Uterus (tissue), 4 donors: ENCODE measurements around the gene CTTN. TPM values are rescaled to one million over a fixed set of nuclear protein-coding genes. Genes with fewer than 3 reads are reported as not detected.

Source experiments
- DNase-seq, 2 donors: peaks; one replicate each; pipeline ENCODE4 v3.0.0-alpha.2; 2019 to 2020
- H3K27ac ChIP-seq, 2 donors: fragments of 200-600 bp; sonication (generic); 1 replicate in 1 of 2; 2 replicates in 1 of 2; pipeline ENCODE4 v1.5.1; 2016 to 2018
- H3K27me3 ChIP-seq, 2 donors: fragments of 200-600 bp; sonication (generic); one replicate each; pipeline ENCODE4 v1.5.1; 2018 to 2019; ENCODE audit warnings: control low read depth in 1 of 2
- H3K36me3 ChIP-seq, 2 donors: fragments of 200-600 bp; sonication (generic); one replicate each; pipeline ENCODE4 v1.5.1; 2019; ENCODE audit warnings: control low read depth in 1 of 2
- H3K4me1 ChIP-seq, 2 donors: fragments of 200-600 bp; sonication (generic); one replicate each; pipeline ENCODE4 v1.5.1; 2018 to 2019; ENCODE audit warnings: control low read depth in 1 of 2
- H3K4me3 ChIP-seq, 2 donors: fragments of 200-600 bp; sonication (generic); 1 replicate in 1 of 2; 2 replicates in 1 of 2; pipeline ENCODE4 v1.5.1; 2018 to 2019; ENCODE audit warnings: mild to moderate bottlenecking in 1 of 2
- H3K9me3 ChIP-seq, 2 donors: fragments of 200-600 bp; sonication (generic); one replicate each; pipeline ENCODE4 v1.5.1; 2019; ENCODE audit warnings: control low read depth in 1 of 2
- POLR2A ChIP-seq, 2 donors: fragments of 450-650 bp; IDR thresholded peaks; one replicate each; pipeline ENCODE4 v1.6.1; 2016; ENCODE audit warnings: antibody characterized with exemption in 2 of 2, mild to moderate bottlenecking in 1 of 2, moderate library complexity in 1 of 2
- intact Hi-C: fragments of 100-400 bp; cut with DNase I; formaldehyde crosslinking; loops from one replicate; pipeline ENCODE4 v1.15.1; 2023; ENCODE audit warnings: low total_unique reads
- total RNA-seq, 4 donors: library from RNA; depleted of rRNA in 3 of 4; stranded (reverse); fragments of >200 nt in 3 of 4; gene quantifications; one replicate each; pipeline versions ENCODE4 v1.1.0 to v1.2.4, GENCODE V29; 2014 to 2023
- TF ChIP-seq, protein P1 (sequence below), 4 experiments: fragments of 200-600 bp in 2 of 4; fragments of 450-650 bp in 2 of 4; sonication (generic) in 2 of 4; IDR thresholded peaks; one replicate each; pipeline ENCODE4 v1.5.1; 2016 to 2019; ENCODE audit warnings: antibody characterized with exemption in 4 of 4, mild to moderate bottlenecking in 2 of 4, moderate library complexity in 1 of 4
- donor health status: DM: yes; HTN: yes; CAD: no.

CTTN gene
- total RNA-seq, 4 donors from 2014 or later, result 109 to 279 (median 199) TPM

DNA sequence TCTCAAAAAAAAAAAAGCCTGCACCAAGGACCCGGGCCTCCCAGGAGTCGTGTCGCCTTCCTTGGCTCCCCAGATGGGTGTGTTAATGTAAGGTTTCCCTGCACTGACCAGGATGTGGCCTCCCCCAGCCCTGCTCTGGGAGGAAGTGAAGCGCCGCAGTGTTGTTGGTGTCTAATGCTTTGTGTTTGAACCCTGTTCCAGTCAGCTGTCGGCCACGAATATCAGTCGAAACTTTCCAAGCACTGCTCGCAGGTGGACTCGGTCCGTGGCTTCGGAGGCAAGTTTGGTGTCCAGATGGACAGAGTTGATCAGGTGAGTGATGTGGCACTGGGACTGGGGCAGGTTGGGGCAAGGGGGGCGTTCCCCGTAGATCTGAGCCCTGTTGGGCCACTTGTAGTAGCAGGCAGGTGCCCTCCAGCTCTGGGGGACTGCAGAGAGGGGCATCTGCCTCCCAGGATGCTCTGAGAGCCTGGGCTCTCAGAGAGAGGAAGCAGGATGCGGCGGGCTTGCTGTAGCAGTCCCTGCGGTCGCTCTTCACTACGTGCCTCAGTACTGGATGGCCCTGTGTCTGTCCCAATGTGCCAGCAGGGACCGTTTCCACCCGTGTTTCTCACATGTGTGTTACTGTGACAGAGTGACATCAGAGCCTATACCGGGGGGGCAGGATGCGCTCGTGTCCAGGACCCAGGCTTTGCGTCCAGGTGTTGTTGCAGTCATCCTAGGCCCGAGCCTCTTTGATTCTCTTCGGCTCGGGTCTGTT is 16.2 kb downstream of the CTTN start:
- Histone ChIP-seq H3K9me3 (no peaks in the 10 kb centered on the region), H3K27me3 (no peaks in the 10 kb centered on the region), H3K4me1 (no peaks in the 10 kb centered on the region), H3K4me3 (no peak overlapping the region), H3K27ac (peak overlapping the region in 1 of 2 donors; percentile 43), H3K36me3 (no peaks in the 10 kb centered on the region)
- intact Hi-C loops, result no loop called here
- DNase-seq, result no peak
- no peak for TF ChIP-seq POLR2A (IDR thresholded peaks at IDR 0.05)
- TF ChIP-seq, protein P1, sequence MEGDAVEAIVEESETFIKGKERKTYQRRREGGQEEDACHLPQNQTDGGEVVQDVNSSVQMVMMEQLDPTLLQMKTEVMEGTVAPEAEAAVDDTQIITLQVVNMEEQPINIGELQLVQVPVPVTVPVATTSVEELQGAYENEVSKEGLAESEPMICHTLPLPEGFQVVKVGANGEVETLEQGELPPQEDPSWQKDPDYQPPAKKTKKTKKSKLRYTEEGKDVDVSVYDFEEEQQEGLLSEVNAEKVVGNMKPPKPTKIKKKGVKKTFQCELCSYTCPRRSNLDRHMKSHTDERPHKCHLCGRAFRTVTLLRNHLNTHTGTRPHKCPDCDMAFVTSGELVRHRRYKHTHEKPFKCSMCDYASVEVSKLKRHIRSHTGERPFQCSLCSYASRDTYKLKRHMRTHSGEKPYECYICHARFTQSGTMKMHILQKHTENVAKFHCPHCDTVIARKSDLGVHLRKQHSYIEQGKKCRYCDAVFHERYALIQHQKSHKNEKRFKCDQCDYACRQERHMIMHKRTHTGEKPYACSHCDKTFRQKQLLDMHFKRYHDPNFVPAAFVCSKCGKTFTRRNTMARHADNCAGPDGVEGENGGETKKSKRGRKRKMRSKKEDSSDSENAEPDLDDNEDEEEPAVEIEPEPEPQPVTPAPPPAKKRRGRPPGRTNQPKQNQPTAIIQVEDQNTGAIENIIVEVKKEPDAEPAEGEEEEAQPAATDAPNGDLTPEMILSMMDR (IDR thresholded peaks at IDR 0.05), result no peak

DNA sequence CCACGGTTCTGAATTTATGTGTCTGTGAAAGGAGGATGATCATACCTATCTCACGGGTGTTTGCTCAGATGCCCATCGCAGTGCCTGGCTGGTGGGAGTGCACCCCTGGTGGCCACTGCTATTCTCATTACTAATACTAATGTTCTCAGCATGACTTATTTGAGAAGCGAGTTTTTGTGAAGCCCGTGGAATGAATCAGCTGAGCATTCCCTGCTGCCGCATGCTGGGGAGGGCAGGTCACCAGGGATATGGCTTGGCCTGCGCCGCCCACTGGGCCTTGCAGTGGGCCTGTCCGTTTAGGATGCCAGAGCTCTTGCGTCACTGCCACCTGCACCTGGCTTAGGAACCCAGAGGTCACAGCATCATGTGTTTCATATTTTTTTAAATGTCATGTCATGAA is 16.9 kb downstream of the CTTN start:
- Histone ChIP-seq H3K36me3 (no peaks in the 10 kb centered on the region), H3K27me3 (no peaks in the 10 kb centered on the region), H3K4me3 (no peak overlapping the region), H3K9me3 (no peaks in the 10 kb centered on the region), H3K4me1 (no peaks in the 10 kb centered on the region), H3K27ac (peak overlapping the region in 1 of 2 donors; percentile 43)
- TF ChIP-seq POLR2A (IDR thresholded peaks at IDR 0.05), result no peak
- TF ChIP-seq, protein P1 (IDR thresholded peaks at IDR 0.05), result peak in 1 of 4 experiments; percentile 9
- intact Hi-C loops, result no loop called here
- DNase-seq, result peak in 1 of 2 donors; percentile 50

DNA sequence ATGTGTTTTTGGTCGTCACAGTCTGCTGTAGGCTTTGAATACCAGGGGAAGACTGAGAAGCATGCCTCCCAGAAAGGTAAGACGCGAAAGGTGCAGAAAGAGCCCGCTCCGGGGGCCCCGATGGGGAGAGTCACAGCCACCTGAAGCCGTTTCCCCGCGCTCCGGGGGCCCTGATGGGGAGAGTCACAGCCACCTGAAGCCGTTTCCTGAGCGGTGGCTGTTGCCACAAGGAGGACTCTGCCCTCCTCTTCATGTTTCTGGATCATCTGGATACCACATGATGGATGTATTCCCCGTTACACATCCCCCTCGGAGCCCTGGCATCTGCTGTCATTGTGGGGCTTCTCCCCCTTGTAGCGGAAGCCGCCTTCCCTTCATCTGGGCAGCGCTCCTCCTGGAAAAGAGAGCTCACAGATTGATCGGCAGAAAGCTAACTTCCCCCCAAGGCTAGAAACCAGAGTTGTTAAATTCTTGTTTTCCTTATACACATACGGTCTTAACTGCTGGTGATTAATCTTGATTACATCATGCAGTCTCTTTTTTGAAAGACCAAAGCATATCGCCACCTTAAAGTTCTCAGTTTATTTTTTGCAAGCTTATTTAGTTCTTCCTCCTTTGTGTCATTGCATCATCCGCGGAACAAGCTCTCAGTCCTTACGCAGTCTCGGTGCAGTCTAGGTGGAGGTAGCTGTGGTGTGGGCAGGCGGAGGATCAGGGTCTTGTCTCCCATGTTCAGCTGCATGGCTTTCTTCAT is 17.5 kb downstream of the CTTN start:
- H3K27ac ChIP-seq, result no peak overlapping the region
- no peak for DNase-seq
- H3K27me3 ChIP-seq, result no peaks in the 10 kb centered on the region
- H3K4me3 ChIP-seq, result no peak overlapping the region
- no peaks in the 10 kb centered on the region for H3K4me1 ChIP-seq
- no peaks in the 10 kb centered on the region for H3K36me3 ChIP-seq
- TF ChIP-seq POLR2A (IDR thresholded peaks at IDR 0.05), result no peak
- TF ChIP-seq, protein P1 (IDR thresholded peaks at IDR 0.05), result no peak
- H3K9me3 ChIP-seq, result no peaks in the 10 kb centered on the region
- intact Hi-C loops, result no loop called here

DNA sequence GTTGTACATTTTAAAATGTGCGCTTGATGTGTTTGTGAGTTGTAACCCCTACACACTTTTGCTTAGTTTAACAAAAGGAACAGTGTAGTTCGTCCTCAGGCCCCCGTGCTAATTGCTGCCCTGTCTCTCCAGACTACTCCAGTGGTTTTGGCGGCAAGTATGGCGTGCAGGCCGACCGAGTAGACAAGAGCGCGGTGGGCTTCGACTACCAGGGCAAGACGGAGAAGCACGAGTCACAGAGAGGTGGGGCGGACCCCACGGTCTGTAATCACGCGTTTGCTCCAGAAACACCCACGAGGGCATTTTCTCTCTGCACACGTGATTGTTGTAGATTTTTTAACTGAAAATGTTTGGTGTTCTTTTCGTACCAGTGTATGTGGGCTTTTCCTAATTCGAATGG is 18.6 kb downstream of the CTTN start:
- intact Hi-C loops, result no loop called here
- no peaks in the 10 kb centered on the region for H3K9me3 ChIP-seq
- TF ChIP-seq, protein P1 (IDR thresholded peaks at IDR 0.05), result no peak
- TF ChIP-seq POLR2A (IDR thresholded peaks at IDR 0.05), result no peak
- H3K4me1 ChIP-seq, result no peaks in the 10 kb centered on the region
- H3K36me3 ChIP-seq, result no peaks in the 10 kb centered on the region
- no peak for DNase-seq
- no peak overlapping the region for H3K27ac ChIP-seq
- H3K27me3 ChIP-seq, result no peaks in the 10 kb centered on the region
- no peak overlapping the region for H3K4me3 ChIP-seq

DNA sequence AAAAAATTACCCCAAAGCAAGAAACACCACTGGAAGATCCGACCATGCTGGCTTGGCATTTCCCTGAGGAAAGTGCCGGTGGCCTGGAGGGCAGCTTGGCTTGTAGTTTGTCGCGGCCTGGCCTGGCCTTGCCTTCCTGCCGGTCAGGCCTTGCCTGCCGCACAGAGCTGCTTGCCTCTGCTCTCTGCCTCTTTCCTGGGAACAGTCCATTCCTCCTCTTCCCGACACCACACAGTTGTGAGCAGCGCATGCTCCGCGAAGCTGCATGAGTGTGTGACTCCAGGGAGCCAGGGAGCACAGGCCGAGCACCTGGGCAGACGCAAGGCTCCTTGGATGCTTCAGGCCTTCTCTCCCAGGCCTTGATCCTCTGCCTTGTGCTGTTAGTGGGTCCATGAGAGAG is 19.8 kb downstream of the CTTN start:
- Histone ChIP-seq H3K4me3 (no peak overlapping the region), H3K27me3 (no peaks in the 10 kb centered on the region), H3K36me3 (no peaks in the 10 kb centered on the region), H3K4me1 (no peaks in the 10 kb centered on the region), H3K27ac (no peak overlapping the region), H3K9me3 (no peaks in the 10 kb centered on the region)
- TF ChIP-seq, protein P1 (IDR thresholded peaks at IDR 0.05), result no peak
- no peak for TF ChIP-seq POLR2A (IDR thresholded peaks at IDR 0.05)
- no peak for DNase-seq
- intact Hi-C loops, result no loop called here
